GM19397 (cell line): ENCODE results near the gene JMJD4.

ENCODE experiments used
- ATAC-seq: cut with Tn5 transposase; IDR thresholded peaks from one replicate; pipeline ENCODE4 v1.9.1; 2021; ENCODE audit warnings: mild to moderate bottlenecking, moderate library complexity; ENCODE audit not compliant: unreplicated experiment

The JMJD4 gene

DNA sequence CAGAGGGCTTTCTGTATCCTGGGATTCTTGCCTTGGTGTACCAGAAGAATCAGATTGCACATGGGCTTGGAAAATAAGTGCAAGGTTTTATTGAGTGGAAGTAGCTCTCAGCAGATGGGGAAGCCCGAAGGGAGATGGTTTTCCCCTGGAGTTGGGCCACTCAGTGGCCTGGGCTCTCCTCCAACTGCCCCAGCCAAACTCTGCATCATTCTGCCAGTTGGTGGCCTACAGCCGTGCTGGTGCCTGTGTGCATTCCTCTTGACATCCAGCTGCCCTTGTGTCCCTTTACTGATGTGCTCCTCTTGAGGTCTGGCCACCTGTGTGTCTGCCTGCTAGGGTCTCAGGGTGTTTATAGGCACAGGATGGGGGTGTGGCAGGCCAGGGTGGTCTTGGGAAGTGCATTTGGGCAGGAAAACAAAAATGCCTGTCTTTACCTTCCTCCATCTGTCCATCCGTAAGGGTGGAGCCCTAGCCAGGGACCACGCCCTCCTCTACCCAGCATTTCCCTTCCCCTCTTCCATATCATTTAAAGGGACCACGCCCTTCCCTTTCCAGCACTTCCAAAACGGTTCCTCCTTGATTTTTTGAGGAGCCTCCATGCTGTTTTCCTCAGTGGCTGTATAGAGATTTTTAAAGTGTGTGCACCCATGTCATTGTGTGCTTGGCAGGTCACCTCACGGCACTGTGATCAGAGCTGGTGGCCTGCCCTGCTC lies 19.1 kb upstream of the JMJD4 start:
- ATAC-seq, result no peak

DNA sequence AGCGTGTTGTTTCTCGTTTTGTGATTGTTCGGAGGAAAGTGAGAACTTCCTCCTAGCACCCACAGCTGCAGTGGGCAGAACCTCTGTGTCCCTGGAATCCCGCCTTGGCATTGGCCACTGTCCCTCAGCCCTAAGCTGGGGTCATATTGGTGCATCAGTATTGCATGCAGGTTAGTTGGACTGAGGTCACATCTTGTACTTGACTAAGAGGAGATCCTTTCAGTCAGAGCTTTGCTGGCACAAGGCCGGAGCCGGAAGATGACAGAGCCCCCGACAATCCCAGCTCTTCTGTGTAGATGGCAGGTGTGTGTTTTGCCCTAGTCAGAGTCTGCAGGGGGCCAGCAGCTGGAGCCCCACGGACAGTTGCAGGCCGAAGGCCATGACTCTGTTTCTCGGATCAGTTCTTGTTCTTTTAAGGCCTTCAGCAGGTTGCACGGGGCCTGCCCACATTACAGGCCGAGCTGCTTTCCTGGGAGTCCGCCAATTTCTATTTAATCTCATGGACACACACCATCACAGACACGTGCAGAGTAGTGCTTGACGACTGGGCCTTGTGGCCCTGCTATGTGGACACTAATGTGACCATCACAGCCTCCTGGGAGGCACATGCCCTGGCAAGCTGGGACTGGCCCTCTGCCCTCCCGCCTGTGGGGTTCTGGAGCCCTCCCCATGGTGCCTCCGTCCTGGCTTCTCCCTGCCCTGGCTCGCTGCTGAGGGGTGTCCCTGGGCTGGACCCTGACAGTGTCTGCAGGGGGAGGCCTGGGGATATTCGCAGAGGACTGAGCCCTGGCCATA lies 15.0 kb upstream of the JMJD4 start:
- ATAC-seq, result no peak

DNA sequence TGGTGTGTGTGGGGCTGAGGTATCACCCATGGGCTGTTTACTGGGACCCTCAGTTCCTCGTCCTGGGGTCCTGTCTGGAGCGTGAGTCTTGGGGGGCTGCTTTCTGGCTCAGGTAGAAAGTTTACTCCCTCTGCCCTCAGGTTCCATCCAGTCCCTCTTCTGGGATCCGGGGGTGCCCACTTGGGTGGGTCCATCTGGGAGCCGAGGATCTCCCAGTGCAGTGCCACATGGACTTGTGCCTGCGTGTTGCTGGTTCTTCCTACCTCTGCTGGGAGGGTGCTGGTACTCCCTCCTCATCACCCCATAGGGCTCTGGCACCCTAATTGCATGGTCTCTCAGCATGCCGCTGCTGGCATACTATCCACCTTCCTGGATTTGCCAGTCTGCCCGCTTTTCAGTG lies 14.1 kb upstream of the JMJD4 start:
- ATAC-seq, result no peak

DNA sequence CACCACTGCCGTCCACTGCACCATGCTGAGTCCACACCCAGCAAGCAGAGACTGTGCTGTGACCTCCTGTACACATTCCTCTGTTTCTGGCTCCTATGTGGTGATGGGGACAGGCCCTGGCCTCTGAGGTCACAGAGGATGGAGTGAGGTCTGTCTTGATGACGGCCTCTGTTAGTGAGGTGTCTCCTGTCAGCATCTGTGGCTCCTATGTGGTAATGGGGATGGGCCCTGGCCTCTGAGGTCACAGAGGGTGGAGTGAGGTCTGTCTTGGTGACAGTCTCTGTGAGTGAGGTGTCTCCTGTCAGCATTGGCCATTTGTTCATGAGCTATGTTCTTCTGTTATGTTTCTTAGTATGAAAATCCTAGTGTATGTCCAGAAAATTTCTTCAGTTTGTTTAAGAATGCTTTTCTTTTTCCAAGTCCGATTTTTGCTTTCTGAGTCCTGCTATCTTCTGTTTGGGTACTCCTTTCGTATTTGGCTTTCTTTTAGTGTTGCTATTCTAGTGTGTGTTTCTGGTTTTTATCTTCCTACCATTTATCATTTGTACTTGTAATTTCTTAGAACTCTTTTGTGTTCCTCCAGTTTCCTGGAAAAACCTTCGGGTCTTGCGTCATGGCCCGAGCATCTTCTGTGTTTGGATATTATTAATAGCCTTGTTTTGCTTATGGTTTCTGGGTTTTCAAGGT lies 13.5 kb upstream of the JMJD4 start:
- ATAC-seq, result no peak

DNA sequence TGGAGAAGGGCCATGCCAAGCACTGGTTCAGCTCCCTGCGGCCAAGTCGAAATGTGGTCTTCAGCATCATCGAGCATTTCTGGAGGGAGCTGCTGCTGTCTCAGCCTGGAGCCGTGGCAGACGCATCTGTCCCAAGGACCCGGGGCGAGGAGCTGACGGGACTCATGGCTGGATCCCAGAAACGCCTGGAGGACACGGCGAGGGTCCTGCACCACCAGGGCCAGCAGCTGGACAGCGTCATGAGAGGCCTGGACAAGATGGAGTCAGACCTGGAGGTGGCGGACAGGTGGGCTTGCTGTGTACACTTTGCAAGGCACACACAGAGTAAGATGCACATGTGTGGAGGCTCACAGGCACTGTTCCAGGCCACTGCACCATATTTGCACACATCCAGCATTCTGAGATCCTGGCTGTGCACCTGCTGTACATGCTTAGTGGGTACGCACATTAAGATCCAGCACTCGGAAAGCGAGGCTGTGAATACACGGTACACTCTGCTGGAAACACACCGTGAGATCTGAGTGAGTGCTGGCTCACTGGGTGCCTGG lies 12.9 kb upstream of the JMJD4 start:
- no peak for ATAC-seq

DNA sequence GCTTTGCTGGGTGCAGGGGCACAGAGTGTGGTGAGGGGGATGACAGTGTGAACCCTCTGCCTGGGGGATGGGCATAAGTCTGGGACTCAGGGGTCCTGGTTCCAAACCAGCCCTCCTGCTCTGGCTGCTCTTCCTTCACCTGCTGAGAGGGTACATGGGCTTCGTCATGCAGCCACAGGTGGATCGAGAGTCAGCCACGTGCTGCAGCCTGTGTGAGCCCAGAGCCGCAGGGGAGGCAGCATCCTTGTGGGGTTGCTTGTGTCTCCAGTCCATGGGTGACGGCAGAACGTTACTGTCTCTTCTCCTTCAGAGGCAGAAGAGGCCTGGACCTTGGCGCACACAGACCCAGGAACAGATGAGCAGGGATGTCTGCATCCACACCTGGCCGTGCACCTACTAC lies 12.3 kb upstream of the JMJD4 start:
- ATAC-seq, result no peak

DNA sequence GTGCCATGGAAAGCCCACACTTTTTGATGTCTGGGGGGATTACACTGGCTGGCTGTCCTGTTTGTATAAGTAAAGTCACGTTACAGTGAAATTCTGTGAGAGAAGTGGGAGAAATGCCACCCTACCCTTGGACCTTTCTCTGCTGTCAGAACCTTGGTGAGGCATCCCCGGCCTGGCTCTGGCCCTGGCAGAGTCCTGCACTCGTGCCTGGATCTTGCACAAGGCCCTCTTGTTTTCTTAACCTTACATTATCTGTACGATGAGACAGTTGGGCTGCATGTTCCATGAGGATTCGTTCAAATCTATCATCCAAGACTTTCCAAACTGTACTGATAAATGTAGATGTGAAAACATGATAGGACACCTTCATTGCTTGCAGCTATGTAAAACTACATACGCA lies 11.6 kb upstream of the JMJD4 start:
- ATAC-seq, result no peak

DNA sequence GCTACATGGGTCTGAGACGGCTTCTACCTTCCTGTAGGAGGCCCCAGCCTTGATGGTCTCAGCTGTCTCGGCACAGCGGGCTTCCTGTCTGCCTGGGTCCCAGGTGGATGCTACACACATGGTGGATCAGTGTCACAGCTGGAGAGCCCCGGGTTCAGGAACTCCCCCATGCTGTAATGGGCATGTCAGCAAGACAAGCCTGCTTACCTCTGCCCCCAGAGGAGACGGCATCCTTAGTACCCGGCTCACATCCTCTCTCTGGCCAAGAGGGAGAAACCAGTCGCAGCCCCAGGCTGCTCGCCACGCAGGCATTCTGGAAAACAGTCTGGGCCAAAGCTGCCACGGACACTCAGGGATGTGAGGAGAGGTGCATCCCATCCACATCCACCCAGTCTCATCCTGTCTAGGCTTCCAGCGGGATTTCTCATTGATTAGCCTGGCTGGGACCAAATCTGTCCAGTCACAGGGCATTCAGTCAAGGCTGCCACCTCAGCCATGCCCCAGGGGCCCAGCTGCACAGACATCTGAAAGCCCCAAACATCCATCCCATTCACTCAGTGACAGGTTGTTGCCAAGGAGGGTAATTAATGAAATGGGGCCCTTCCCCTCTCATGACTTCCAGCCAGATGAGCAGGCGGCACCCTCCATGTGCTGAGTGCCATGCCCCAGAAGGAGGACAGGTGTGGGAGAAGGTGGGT lies 10.6 kb upstream of the JMJD4 start:
- ATAC-seq, result no peak

DNA sequence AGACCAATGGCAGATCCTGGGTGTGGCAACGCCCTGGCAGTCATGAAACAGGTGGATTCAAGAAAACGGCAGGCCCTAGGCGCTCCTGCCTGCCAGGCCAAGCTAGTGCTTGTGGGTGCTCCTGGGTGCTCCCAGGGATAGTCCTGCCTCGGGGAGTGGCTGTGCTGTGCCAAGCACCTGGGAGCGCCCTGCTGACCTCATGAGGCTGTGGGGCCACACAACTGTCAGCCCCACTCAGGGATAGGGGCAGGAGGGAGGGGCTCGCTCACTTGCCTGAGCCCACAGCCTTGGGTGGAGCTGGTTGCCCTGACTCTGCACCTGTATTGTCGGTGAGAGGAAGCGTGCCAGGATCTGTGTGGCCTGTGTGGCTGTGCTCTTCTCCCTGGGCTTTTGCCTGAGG lies 9.6 kb upstream of the JMJD4 start:
- ATAC-seq, result no peak

DNA sequence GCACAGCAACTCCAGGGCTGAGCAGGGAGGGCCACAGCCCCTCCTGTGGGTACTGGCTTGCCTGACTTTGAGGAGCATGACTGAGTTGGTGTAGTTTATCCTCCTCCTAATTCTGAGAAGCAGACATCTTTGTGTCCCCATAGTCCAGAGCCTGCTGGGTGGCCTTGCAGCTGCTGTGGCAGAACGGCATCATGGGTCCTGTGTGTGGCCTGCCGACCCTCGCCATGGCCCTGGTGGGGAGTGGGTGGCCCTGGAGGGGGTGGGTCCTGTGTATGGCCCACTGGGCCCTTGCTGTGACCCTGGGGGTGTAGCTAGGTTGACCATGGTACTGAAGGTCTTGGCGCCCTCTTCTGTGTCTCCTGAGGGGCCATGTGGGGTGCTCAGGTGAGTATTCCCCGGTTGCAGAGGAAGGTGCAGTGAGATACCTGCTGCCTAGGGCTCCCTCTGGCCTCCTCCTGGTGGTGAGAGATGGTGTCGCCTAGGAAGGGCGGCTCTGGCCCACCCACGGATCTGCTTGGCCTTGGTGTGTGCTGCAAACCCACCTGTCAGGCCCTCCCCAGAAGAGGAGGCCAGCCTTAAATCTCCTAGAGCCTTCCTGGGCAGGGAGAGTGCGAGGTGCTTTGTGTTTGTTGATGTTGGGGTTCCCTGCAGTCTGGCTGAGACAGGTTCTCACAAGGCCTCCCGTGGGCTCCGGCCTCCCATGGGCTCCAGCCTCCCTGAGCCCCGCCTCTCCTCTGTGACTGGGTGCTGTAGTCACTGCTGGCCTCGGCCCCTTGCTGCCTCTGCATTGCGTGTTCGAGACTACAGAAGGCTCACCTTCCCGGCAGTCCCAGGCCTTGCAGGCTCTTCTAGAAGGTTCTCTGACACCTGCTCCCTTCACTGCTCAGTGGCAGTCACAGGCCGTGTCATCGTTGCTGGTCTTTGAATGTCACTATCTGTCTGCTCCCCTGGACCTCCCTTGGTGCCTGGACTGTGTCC lies 7.9 kb upstream of the JMJD4 start:
- ATAC-seq, result no peak

DNA sequence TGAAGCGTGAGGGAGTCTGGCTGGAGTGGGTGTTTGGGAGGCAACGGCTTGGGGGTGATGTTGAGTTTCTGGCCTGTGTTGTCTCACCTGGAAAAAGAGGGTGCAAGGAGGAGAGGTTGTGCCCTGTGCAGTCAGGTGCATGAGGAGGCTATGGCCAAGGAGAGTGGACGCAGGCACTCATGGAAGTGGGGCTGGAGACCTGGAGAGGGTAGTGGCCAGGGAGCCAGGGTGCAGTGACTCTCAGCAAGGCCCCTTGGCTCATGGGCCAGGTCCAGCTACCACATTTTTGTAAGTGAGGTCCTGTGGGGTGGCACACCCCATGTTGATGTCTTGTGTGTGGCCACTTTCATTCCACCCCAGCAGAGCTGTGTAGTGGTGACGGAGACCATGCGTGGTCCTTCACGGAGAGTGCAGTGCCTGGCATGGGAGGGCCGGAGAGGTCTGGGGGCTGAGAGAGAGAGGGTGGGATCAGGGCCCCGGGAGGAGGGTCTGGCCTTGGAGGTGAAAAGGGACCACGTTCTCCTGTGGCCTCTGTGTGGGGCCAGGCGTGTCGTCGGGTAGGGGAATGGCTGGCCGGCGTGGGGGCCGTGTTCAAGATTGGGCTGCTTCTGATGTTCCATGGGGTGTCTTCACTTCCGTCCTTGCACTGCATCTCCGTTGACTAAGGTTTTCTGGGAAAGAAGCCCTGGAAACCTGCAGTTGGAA lies 6.2 kb upstream of the JMJD4 start:
- no peak for ATAC-seq

DNA sequence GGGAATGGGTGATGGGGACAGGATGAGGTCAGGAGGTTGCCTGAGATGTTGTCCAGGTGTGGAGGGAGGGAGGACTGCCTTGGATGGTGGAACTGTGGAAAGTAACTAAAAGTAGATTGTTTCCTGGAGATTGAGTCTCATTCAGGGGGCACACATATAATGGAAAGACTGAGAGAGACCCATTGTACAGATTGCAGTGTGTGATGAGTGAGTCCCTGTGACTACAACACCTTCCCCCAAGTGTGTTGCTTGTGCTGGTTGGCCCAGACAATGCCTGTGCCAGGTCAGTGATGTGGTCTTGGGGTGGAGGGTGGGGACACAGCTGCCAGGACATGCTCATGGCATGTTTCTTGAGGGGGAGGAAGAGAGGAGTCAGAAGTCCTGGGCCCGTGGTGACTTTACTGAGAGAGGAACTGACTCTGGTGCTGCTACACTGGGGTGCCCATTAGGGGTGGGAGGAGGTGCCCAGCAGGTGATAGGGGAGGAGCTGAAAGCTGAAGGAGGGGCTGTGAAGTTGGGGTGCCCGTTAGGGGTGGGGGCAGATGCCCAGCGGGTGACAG lies 5.4 kb upstream of the JMJD4 start:
- ATAC-seq, result no peak

DNA sequence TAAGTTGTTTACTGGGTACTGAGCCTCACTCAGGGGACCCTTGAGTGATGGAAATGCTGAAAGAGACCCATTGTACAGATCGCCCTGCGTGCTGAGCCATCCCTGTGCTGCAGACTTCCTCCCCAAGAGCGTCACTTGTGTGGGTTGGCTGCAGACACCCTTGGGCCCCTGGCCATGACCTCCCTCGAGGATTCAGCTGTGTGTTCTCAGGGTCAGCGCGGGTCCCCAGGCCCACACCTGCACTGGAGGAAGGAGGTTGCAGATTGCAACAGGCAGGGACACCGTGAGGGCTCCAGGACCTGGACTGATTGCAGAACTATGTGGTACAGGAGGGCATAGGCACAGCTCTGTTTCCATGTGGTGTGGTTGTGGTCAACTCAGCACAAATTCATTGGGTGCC lies 4.5 kb upstream of the JMJD4 start:
- no peak for ATAC-seq

DNA sequence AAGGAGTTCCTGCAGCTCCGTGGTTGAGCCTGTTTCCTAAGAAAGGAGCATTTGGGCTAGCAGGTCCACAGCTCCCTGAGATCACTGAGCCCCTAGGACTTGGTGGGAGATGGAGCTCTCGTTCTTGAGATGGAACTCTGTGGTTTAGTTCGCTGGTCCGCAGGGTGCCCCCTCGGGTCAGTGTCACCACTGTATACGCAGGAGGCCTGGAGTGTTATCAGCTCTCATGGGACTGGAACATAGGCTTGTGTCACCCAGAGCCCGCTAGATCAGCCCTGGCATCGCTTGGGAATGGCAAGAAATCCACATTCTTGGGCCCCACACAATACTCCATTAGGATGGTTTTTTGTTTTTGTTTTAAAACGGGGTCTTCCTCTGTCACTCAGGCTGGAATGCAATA lies 3.7 kb upstream of the JMJD4 start:
- no peak for ATAC-seq

DNA sequence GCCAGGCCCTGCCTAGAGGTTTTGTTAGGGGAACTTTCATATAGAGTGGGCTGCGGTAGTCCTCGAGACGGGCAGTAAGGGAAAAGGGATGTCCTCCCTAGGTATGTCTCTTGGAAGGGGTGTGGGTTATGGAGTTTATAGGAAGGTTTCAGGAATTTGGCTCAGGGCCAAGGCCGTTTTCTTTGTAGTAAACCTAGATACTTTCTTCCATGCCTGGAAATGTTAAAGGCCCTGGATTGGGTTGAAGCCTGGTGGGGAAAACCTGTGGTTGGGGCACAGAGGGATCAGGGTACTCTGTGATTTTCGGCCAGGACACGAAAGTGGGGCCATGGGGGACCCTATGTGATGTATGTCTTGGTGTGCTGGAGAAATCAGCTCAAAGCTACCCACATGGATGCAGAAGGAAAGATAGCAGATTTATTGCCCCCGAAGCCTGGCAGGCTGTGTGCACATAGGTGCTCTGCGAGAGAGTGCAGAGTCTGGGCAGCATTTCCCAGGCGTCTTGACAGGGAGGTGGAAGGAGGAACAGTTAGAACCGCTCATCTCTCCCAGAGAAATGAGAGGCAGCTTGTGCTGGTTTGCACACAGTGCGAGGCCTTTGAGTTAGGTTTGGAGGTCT lies 1.8 kb upstream of the JMJD4 start:
- no peak for ATAC-seq

DNA sequence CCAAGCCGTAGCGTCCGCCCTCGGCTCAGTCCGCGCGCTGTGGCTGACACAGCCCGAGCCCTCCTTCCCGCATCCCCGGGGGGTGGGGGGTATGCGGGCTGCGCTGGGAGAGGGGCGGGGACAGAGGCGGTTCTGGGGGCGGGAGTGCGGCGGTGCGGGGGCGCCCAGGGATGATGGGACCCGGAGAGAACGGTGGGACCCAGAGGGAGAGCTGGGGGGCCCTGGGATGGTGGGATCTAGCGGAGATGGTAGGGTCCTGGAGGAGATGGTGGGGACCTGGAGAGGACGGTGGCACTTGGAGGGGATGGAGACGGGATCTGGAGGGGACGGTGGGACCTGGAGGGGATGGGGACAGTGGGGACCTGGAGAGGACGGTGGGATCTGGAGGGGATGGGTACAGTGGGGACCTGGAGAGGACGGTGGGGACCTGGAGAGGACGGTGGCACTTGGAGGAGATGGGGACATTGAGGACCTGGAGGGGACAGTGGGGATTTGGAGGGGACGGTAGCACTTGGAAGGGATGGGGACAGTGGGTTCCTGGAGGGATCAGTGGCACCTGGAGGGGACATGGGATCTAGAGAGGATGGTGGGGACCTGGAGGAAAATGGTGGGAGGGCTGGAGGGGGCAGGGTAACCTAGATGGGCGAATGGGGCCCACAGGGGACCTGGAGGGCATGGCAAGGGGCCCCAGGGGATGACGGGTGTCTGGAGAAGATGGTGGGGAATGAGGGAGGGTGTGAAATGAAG lies 610 bp upstream of the JMJD4 start:
- no peak for ATAC-seq

DNA sequence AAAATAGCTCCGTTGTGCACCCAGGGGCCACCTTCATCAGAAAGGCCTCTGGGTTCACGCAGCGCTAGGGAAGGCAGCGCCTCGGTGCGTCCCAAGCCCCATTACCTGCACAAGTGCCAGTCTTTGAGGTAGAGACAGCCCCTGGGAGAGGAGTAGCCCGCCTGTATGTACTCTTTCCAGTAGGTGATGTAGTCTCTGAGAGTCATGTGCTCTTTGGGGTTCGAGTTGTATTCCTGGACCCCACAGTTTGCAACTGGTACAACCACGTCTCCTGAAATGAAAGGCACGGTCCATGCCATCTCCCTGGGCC lies 601 bp downstream of the JMJD4 start:
- ATAC-seq, result no peak
